Measurements from ENCODE around the gene DTNB. TPM values are rescaled to one million over a fixed set of nuclear protein-coding genes. Genes with fewer than 3 reads are reported as not detected.
A peak's percentile ranks its signal among the peaks of the same experiment; 100 is the strongest.

The DTNB gene
- total RNA-seq, 1 donor from 2014 or later = 28.9 TPM

GRCh38 chr2:25489631-25490030, 183.7 kb downstream of the DTNB start:
- no peak overlapping the region for H3K4me3 Mint-ChIP-seq
- ATAC-seq (ENCODE audit: low read depth) = no peak
- no peak for TF ChIP-seq CTCF (IDR thresholded peaks at IDR 0.05)
- H3K27ac Mint-ChIP-seq = no peak overlapping the region
- H3K9me3 Mint-ChIP-seq = no peaks in the 10 kb centered on the region
- H3K27me3 Mint-ChIP-seq = no peaks in the 10 kb centered on the region
- no peak for DNase-seq
- peaks cover 21% of the 10 kb centered on the region for H3K4me1 Mint-ChIP-seq
- CTCF ChIA-PET = no interaction called here
- POLR2A ChIA-PET = no interaction called here
- peaks cover 4% of the 10 kb centered on the region for H3K36me3 Mint-ChIP-seq (ENCODE audit: low read depth)
- intact Hi-C loops (cut with micrococcal nuclease) = no loop called here

- DNase-seq = no peak
- no peaks in the 10 kb centered on the region for H3K9me3 Mint-ChIP-seq
- peak; percentile 83 for ATAC-seq (ENCODE audit: low read depth)
- peak overlapping the region; percentile 59 for H3K27ac Mint-ChIP-seq
- ChIA-PET POLR2A (interaction anchor here (0.5 to 1.3 kb wide), 8 partner anchors 12 to 122 kb away, joined by 3 to 5 read pairs (median 3); no protein-coding TSS in a partner anchor), CTCF (interaction anchor here (1.0 kb wide), 1 partner anchor 318 kb away, joined by 4 read pairs; no protein-coding TSS in a partner anchor)
- H3K4me1 Mint-ChIP-seq = peaks cover 43% of the 10 kb centered on the region
- TF ChIP-seq CTCF (IDR thresholded peaks at IDR 0.05) = no peak
- peaks cover 10% of the 10 kb centered on the region for H3K36me3 Mint-ChIP-seq (ENCODE audit: low read depth)
- intact Hi-C loops (cut with micrococcal nuclease) = loop anchor here (1.0 to 5.0 kb wide), 2 partner anchors 39 to 107 kb away; no protein-coding TSS in a partner anchor
- H3K27me3 Mint-ChIP-seq = no peaks in the 10 kb centered on the region
- H3K4me3 Mint-ChIP-seq = peak overlapping the region; percentile 45
Measured at GRCh38 chr2:25483607-25484266, 189.6 kb downstream of the DTNB start.

GRCh38 chr2:25482341-25482740, 191.0 kb downstream of the DTNB start:
- DNase-seq (no peak), ATAC-seq (ENCODE audit: low read depth) (peak; percentile 42)
- H3K27ac Mint-ChIP-seq = peak overlapping the region; percentile 85
- peaks cover 43% of the 10 kb centered on the region for H3K4me1 Mint-ChIP-seq
- intact Hi-C loops (cut with micrococcal nuclease) = loop anchor here (1.0 to 5.0 kb wide), 2 partner anchors 40 to 58 kb away; no protein-coding TSS in a partner anchor
- TF ChIP-seq CTCF (IDR thresholded peaks at IDR 0.05) = no peak
- ChIA-PET CTCF (no interaction called here), POLR2A (interaction anchor here (1.6 kb wide), 1 partner anchor 120 kb away, joined by 3 read pairs; no protein-coding TSS in a partner anchor)
- peaks cover 12% of the 10 kb centered on the region for H3K36me3 Mint-ChIP-seq (ENCODE audit: low read depth)
- H3K9me3 Mint-ChIP-seq = no peaks in the 10 kb centered on the region
- H3K27me3 Mint-ChIP-seq = no peaks in the 10 kb centered on the region
- peak overlapping the region; percentile 36 for H3K4me3 Mint-ChIP-seq

GRCh38 chr2:25481381-25482300, 191.7 kb downstream of the DTNB start:
- no peaks in the 10 kb centered on the region for H3K27me3 Mint-ChIP-seq
- H3K27ac Mint-ChIP-seq = no peak overlapping the region
- H3K4me3 Mint-ChIP-seq = no peak overlapping the region
- ATAC-seq (ENCODE audit: low read depth) (no peak), DNase-seq (no peak)
- CTCF ChIA-PET = no interaction called here
- H3K9me3 Mint-ChIP-seq = no peaks in the 10 kb centered on the region
- H3K36me3 Mint-ChIP-seq (ENCODE audit: low read depth) = peaks cover 12% of the 10 kb centered on the region
- TF ChIP-seq CTCF (IDR thresholded peaks at IDR 0.05) = no peak
- intact Hi-C loops (cut with micrococcal nuclease) = loop anchor here (1.0 to 5.0 kb wide), 2 partner anchors 41 to 57 kb away; no protein-coding TSS in a partner anchor
- peaks cover 40% of the 10 kb centered on the region for H3K4me1 Mint-ChIP-seq
- POLR2A ChIA-PET = interaction anchor here (0.5 to 1.6 kb wide), 3 partner anchors 72 to 1418 kb away, joined by 3 to 5 read pairs (median 3); no protein-coding TSS in a partner anchor

All from activated B cell treated with CpG ODN at 0.5 μM for 24 hours (primary cell).